Stomach (tissue), 9 donors: Measurements from ENCODE around the gene SRF. TPM values are rescaled to one million over a fixed set of nuclear protein-coding genes. Genes with fewer than 3 reads are reported as not detected.

Experiments used
- DNase-seq, 2 donors: peaks; one replicate each; pipeline versions ENCODE4 v3.0.0 to v3.0.0-alpha.2; 2013 to 2019
- H3K27ac ChIP-seq, 5 donors: fragments of 200-600 bp in 4 of 5; sonication (generic) in 4 of 5; one replicate each; pipeline ENCODE4 v1.5.1; 2013 to 2019; ENCODE audit warnings: mild to moderate bottlenecking in 1 of 5, moderate library complexity in 1 of 5
- H3K27me3 ChIP-seq, 3 donors: fragments of 200-600 bp; sonication (generic); one replicate each; pipeline ENCODE4 v1.5.1; 2017 to 2019; ENCODE audit warnings: mixed run types in 1 of 3
- H3K36me3 ChIP-seq, 4 donors: fragments of 200-600 bp; sonication (generic); 1 replicate in 3 of 4; 2 replicates in 1 of 4; pipeline ENCODE4 v1.5.1; 2016 to 2019
- H3K4me1 ChIP-seq, 4 donors: fragments of 200-600 bp; sonication (generic); one replicate each; pipeline ENCODE4 v1.5.1; 2016 to 2019
- H3K4me3 ChIP-seq, 4 donors: fragments of 200-600 bp; sonication (generic) in 3 of 4; one replicate each; pipeline ENCODE4 v1.5.1; 2016 to 2019; ENCODE audit warnings: mild to moderate bottlenecking in 1 of 4
- H3K9me3 ChIP-seq, 4 donors: fragments of 200-600 bp; sonication (generic); one replicate each; pipeline ENCODE4 v1.5.1; 2016 to 2019
- CTCF ChIP-seq, 7 experiments: fragments of 450-650 bp in 4 of 7; fragments of 200-600 bp in 3 of 7; sonication (generic) in 3 of 7; IDR thresholded peaks; one replicate each; pipeline ENCODE4 v1.5.1; 2016 to 2019; ENCODE audit warnings: antibody characterized with exemption in 7 of 7, control low read depth in 2 of 7, mild to moderate bottlenecking in 1 of 7
- EP300 ChIP-seq: sonication (generic); formaldehyde crosslinking; IDR thresholded peaks from one replicate; pipeline ENCODE4 v1.6.1; 2017; ENCODE audit warnings: antibody characterized with exemption
- POLR2A ChIP-seq, 4 donors: fragments of 450-650 bp; IDR thresholded peaks; one replicate each; pipeline ENCODE4 v1.6.1; 2016; ENCODE audit warnings: antibody characterized with exemption in 4 of 4, control low read depth in 2 of 4, mild to moderate bottlenecking in 1 of 4, moderate library complexity in 1 of 4
- POLR2AphosphoS5 ChIP-seq, 3 donors: sonication (generic); formaldehyde crosslinking; IDR thresholded peaks; one replicate each; pipeline ENCODE4 v1.6.1; 2016; ENCODE audit warnings: antibody characterized with exemption in 3 of 3
- WGBS, 5 donors: extraction: QIAGEN DNeasy Blood & Tissue Kit in 3 of 5; methylation state at CpG; one replicate each; pipeline versions ENCODE4 v1.1.5 to v1.1.7; 2013 to 2018; 5-methylcytosine and 5-hydroxymethylcytosine counted together
- intact Hi-C: fragments of 100-400 bp; cut with DNase I; formaldehyde crosslinking; loops from one replicate; pipeline ENCODE4 v1.15.1; 2023; ENCODE audit warnings: low total_unique reads
- polyA plus RNA-seq, 3 donors: library from polyadenylated mRNA; stranded (reverse); fragments of 200-250 nt; gene quantifications; one replicate each; pipeline ENCODE4 v1.2.3, GENCODE V29; 2013
- total RNA-seq, 5 donors: library from RNA; depleted of rRNA; stranded (reverse); fragments of >200 nt; gene quantifications; one replicate each; pipeline versions ENCODE4 v1.1.0 to v1.2.3, GENCODE V29; 2014 to 2016
- donor health status: healthy with polysubstance abuse.
- donor health status: Bipolar disorder and iron deficiency.
- donor health status: healthy.

The SRF gene
- total and polyA plus RNA-seq, 8 donors, result 10.5 to 40.6 (median 24.0) TPM

DNA sequence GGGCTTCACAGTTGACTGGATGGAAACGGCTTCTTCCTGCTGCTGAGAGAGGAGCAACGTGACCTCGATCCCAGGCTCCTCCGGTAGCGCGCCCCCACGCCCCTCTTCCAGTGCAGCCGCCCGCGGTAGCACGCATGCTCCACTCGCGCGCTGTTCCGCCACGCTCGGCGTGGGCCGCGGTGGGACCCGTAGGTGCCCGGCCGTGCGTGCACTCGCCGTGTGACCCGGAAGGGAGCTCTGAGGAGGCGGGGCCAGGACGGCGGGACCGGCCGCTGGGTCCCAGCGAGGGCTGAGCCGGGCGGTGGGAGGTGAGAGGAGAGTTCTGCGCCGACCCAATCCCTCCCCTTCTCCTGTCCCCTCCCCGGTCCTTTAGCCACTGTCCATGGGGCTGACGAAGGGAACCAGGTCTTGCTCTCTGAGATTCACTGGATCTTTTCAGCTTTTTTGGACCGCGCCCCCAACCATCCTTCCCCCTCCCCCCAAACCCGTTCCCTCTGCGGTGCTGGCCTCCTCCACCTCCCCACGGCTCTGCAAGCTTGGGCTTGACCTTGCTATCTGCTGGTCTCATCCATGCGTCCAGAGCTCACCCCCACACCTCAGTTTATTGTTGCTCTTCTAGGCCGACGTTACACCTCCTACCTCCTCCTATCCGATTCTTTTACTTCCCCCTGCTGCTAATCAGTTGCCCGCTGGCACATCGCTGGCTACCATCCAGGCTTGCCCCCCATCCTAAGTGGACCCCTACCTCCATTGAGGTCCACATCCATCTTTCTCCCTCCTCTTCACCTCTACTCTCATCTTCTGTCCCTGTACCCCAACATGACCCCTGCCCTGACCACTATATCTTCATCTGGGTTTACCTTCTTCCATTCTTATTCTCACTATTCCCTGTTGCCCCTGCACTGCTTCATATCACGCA, 11.1 kb downstream of the SRF start, which contains the start of gene CUL9:
TSS of gene CUL9 (plus strand) at position 255 of the 919 bp plus-strand sequence. CDS start 2,115 bp downstream, outside the sequence.
- no peaks in the 10 kb centered on the region for H3K9me3 ChIP-seq
- H3K4me3 ChIP-seq, result peak within 1 kb of the TSS; percentile 69 to 95 (median 81)
- peaks cover 41 to 66% (median 59%) of the 10 kb centered on the region in 4 donors for H3K36me3 ChIP-seq
- TF ChIP-seq POLR2AphosphoS5 (IDR thresholded peaks at IDR 0.05) (peak; percentile 92 to 99 (median 92)), POLR2A (IDR thresholded peaks at IDR 0.05) (peak in 1 of 4 donors; percentile 24), EP300 (no peak), CTCF (IDR thresholded peaks at IDR 0.05) (peak in 1 of 7 experiments; percentile 12)
- intact Hi-C loops, result no loop called here
- peak; percentile 88 to 95 for DNase-seq
- peaks cover 17 to 41% (median 29%) of the 10 kb centered on the region in 4 donors for H3K4me1 ChIP-seq
- peak within 1 kb of the TSS; percentile 49 to 86 (median 84) for H3K27ac ChIP-seq
- no peaks in the 10 kb centered on the region for H3K27me3 ChIP-seq
- 0 to 1% (median 1%) methylated on average over 25 to 51 of the region's 51 CpGs for WGBS, 5 donors

DNA sequence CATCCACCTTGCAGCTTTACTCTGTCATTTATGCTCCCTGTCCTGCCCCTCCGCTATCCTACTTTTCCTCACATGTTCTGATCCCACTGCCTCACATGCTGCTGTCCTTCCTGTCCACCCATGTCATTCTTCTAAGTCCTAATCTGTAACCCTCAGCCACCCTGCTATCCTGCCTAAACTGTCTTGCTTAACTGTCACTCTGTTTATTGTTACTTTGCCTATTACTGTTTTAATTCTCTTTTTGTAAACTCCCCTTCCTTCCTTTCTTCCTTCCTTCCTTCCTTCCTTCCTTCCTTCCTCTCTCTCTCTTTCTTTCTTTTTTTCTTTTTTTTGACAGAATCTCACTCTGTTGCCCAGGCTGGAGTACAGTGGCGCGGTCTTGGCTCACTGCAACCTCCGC, 12.4 kb downstream of the SRF start:
- intact Hi-C loops, result no loop called here
- peaks cover 42 to 66% (median 59%) of the 10 kb centered on the region in 4 donors for H3K36me3 ChIP-seq

DNA sequence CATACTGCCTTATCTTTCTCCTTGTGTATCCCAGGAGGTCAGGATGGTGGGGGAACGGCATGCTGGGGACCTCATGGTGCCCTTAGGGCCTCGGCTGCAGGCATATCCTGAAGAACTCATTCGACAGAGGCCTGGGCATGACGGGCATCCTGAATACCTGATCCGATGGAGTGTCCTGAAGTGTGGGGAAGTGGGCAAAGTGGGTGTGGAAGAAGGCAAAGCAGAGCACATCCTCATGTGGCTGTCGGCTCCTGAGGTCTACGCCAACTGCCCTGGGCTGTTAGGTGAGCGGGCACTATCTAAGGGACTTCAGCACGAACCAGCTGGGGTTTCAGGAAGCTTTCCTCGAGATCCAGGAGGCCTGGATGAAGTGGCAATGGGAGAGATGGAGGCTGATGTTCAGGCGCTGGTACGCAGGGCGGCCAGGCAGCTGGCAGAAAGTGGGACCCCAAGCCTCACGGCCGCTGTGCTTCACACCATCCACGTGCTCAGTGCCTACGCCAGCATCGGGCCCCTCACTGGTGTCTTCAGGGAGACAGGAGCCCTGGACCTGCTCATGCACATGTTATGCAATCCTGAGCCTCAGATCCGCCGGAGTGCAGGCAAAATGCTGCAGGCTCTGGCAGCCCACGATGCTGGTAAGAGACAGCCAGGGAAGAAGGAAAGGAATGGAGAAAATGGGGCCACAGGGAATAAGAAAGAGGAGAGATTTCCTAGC, 13.4 kb downstream of the SRF start:
- no peak overlapping the region for H3K4me3 ChIP-seq
- H3K9me3 ChIP-seq, result no peaks in the 10 kb centered on the region
- H3K27ac ChIP-seq, result no peak overlapping the region
- 89 to 94% (median 92%) methylated on average over 21 of the region's 21 CpGs for WGBS, 5 donors
- DNase-seq, result no peak
- H3K36me3 ChIP-seq, result peaks cover 32 to 66% (median 59%) of the 10 kb centered on the region in 4 donors
- H3K4me1 ChIP-seq, result peaks cover 17 to 37% (median 29%) of the 10 kb centered on the region in 4 donors
- TF ChIP-seq EP300 (no peak), POLR2AphosphoS5 (IDR thresholded peaks at IDR 0.05) (no peak), CTCF (IDR thresholded peaks at IDR 0.05) (no peak), POLR2A (IDR thresholded peaks at IDR 0.05) (no peak)
- no peaks in the 10 kb centered on the region for H3K27me3 ChIP-seq
- intact Hi-C loops, result no loop called here

More for the DNA sequence above, 12.4 kb downstream of the SRF start:
- Histone ChIP-seq H3K4me1 (peaks cover 17 to 37% (median 29%) of the 10 kb centered on the region in 4 donors), H3K9me3 (no peaks in the 10 kb centered on the region), H3K27me3 (no peaks in the 10 kb centered on the region), H3K4me3 (no peak overlapping the region), H3K27ac (no peak overlapping the region)
- 93 to 98% (median 97%) methylated on average over 4 of the region's 4 CpGs for WGBS, 5 donors
- DNase-seq, result no peak
- TF ChIP-seq CTCF (IDR thresholded peaks at IDR 0.05), result no peak
- no peak for TF ChIP-seq EP300
- TF ChIP-seq POLR2AphosphoS5 (IDR thresholded peaks at IDR 0.05), result no peak
- no peak for TF ChIP-seq POLR2A (IDR thresholded peaks at IDR 0.05)

DNA sequence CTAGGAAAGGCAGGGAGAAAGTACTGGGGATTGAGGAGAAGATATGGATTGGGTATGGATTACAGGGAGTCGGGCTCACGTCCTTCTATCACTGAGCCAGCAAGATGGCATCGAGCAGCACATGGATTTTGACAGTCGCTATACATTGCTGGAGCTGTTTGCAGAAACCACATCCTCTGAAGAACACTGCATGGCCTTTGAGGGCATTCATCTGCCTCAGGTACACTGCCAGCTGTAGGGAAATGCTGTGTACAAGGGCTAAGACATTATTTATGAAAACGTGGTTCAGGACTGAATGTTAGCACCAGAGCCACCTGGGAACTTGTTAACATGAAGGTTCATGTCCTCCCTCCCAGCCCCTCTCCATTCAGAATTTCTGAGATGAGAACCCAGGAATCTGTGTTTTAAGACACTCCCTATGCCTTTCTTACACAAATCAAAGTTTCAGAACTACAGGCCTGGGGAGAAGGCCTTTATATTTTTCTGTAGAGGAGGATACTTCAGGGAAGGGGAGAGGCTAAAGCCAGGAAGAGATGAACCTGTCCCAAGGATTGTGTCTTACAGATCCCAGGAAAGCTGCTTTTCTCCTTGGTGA, 14.4 kb downstream of the SRF start:
- H3K9me3 ChIP-seq, result no peaks in the 10 kb centered on the region
- H3K36me3 ChIP-seq, result peaks cover 24 to 63% (median 57%) of the 10 kb centered on the region in 4 donors
- no peak overlapping the region for H3K4me3 ChIP-seq
- H3K27ac ChIP-seq, result no peak overlapping the region
- whole genome bisulfite sequencing, 5 donors, result 71 to 79% (median 77%) methylated on average over 5 of the region's 5 CpGs
- peak in 1 of 2 donors; percentile 26 for DNase-seq
- H3K4me1 ChIP-seq, result peaks cover 17 to 37% (median 29%) of the 10 kb centered on the region in 4 donors
- H3K27me3 ChIP-seq, result no peaks in the 10 kb centered on the region
- intact Hi-C loops, result no loop called here
- TF ChIP-seq CTCF (IDR thresholded peaks at IDR 0.05) (no peak), POLR2A (IDR thresholded peaks at IDR 0.05) (no peak), POLR2AphosphoS5 (IDR thresholded peaks at IDR 0.05) (no peak), EP300 (no peak)
